GDM1 (cell line): ENCODE data around the gene TMEM80.

Experiments used
- DNase-seq: peaks from one replicate; lab custom pipeline; 2025; lab: John Stamatoyannopoulos, UW

Gene TMEM80

GRCh38 chr11:699753-700152 lies 4.1 kb downstream of the TMEM80 start:
- no peak for DNase-seq

DNA sequence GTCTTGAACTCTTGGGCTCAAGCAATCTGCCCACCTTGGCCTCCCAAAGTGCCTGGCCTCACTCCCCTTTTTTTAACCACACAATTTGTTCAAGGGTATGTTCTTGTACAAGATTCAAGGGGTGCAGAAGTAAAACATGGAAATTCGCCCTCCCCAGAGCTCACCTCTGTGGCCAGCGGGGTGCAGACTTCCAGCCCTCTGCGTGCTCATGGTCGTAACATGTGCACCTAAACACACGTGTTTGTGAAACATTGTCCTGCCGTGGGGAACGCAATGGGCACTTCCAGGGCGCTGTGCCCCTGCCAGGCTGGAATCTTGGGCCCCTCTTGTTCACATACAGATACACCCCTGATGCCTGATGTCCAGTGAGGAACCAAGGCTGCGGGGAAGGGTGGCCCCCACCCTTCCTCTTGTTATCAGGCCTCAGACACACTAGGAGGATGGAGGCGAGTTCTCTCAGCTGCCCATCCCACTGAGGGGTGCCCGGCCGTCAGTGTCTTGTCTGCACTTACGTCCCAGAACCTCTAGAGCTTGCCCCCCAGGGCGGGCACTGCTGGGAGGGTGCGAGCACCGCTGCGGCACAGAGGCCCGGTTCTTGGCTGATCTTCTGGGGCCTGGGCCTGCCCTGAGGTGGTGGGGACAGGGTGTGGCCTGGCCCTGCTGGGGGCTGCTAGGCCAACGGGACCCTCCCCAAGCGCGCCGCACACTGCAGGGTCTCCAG lies 6.3 kb downstream of the TMEM80 start:
- no peak for DNase-seq

DNA sequence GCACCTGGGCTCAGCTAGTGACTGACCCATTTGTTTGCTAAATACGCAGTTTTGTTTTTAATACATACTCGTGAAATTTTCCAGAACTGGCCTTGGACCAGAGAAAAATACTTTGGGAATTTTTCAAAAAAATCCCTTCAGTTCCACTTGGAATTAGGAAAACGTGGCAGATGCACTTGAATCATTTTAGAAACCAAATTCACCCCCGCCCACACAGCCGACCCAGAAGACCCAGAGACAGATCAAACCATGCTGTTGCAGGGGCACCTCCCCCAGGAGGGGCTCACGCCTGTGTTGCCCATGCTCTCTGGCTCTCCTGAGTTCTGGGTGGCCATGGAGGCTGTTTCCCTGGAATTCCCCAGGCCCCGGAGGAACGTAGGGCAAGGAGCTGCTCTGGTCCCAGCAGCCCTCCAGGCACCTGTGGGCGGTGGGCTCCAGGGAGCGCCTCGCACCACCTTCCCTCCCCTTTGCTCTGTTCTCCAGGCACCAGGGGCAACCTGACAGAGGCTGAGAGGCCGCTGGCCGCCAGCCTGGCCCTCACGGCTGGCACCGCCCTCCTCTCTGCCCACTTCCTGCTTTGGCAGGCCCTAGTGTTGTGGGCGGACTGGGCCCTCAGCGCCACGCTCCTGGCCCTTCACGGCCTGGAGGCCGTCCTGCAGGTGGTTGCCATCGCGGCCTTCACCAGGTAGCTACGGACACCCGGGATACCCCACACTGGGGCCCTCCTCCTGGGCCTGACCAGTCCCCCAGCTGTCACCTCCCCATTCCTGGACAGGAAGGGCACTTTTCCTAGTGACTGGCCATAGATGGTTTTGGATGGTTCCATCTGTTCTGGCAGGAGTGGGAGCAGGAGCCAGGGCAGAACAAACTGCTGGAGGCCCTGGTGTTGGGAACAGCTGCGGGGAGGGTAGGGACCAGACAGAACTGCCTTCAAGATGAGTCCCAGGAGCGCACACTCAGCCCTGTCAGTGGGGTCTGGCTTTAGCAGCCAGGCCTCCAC lies 7.1 kb downstream of the TMEM80 start:
- DNase-seq: no peak

DNA sequence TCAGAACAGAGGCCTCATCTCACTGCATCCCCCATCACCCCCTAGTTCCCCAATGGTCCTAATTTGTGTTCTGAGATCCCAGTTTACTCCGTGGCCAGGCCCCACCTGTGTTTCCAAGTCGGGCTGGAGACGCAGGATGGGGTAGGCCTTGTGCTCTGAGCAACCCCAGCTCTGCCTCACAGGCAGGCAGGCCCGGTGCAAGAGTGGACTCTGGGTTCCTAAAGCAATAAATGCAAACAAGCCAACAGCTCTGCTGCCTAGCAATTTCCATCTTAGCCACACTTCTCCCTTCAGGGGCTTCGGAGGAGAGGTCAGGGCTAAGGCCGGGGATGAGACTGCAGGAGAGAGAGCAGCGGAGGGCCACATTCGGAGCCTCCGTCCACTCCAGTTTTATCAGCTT lies 7.9 kb downstream of the TMEM80 start:
- DNase-seq: no peak

- no peak for DNase-seq
These were observed 8.6 kb downstream of the TMEM80 start for GRCh38 chr11:704228-704674.

- DNase-seq: no peak
These were observed 9.4 kb downstream of the TMEM80 start for GRCh38 chr11:704781-705645.

- no peak for DNase-seq
These were observed 10.2 kb downstream of the TMEM80 start, which contains the start of gene EPS8L2 for GRCh38 chr11:705646-706438. Gene EPS8L2 (plus strand): TSS chr11:706231. CDS start chr11:709408, 3,177 bp downstream.

DNA sequence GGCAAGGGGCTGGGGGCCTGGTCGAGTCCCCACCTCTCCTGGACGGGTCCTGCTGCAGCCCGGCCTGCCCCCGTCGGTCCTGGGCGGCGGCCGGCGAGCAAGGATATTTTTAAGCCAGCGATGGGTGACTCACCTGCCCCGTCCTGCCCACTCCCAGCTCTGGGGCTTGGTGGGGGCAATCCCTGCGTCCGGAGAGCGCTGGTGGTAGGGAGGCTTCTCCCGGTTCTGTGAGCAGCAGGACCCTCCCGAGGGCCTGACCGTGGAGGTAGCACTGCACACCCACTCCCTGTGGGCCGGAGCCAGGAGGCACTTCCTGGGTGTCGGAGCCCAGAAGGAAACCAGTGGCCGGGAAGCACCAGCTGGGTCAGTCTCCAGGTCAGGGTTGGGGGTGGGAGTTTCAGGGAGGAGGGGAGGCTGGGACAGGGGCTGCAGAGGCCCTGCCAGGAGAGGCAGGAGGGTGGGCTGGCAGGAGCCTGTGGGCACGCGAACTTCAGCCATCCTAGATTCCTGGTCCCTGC lies 10.9 kb downstream of the TMEM80 start:
- no peak for DNase-seq

DNA sequence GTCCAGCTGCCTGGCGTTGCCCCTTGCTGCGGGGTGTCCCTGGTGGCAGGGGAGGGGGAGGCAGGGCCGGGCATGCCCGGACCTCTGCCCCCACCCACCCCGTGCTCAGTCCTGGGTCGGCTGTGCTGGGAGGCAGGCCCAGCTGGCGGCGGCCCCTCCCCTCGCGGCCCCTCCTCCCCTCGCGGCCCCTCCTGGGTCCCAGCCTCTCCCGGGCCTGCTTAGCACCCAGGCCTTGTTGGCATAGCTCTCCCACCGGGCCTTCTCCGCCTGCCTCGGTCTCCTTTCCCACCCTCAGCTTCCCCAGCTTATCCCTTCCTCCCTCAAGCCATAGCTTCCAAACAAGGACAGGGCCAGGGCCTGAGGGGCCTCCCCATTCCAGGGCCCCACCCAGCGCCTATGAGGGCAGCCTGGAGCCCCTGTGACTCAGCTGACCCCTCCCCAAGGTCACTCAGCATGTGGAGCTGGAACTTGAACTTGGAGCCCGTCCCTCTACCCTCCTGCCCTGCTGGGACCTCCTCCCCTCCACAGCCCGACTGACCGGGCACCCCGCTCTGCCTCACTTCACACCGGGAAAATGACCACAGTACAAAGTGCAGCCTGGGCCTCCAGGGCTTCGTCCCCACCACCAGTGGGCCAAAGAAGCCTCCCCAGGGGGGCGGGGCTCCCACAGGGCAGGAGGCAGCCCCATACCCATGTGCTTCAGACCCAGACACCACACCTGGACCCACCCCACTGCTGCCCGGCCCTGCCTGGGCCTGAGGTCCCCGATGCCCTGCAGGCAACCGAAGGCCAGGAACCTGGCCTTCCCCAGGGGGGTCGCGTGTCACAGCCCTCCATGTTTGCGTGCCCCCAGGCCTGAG lies 11.6 kb downstream of the TMEM80 start:
- no peak for DNase-seq

GRCh38 chr11:707817-708420 lies 12.3 kb downstream of the TMEM80 start:
- no peak for DNase-seq

- no peak for DNase-seq
These were observed 12.9 kb downstream of the TMEM80 start for GRCh38 chr11:708511-708910.

DNA sequence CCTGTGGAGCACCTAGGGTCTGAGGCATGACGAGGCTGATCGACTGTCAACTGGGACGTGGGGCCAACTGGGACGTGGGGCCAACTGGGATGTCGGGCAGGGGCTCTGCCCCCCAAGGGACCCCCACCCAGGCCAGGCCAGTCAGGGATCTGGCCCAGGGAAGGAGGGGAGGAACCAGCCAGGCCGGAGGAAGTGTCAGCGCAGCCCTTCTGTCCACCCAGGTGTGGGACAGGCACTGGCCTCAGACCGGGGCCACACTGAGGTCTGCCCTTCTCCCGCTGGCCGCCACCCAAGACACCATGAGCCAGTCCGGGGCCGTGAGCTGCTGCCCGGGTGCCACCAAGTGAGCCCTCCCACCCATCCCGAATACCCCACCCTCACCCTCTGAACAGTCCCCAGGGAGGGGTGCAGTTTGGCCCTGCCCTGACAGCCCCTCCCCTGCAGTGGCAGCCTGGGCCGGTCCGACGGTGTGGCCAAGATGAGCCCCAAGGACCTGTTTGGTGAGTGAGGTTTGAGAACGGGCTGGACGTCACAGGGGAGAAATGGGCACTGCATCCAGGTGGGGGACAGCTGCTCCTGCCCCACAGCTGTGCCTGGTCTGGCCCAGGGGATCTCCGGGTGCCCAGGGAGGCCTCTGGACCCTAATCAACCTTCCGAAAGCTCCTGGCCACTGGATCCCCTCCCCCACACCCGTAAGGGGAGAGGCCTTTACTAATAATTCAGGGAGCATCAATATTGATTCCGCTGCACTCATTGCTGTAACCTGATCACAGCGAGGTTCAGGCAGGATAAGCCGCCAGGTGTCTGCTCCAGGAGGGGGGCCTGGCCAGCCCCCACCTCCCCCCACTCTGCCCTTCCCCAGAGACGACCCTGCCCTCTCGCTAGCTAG lies 13.7 kb downstream of the TMEM80 start:
- DNase-seq: no peak

DNA sequence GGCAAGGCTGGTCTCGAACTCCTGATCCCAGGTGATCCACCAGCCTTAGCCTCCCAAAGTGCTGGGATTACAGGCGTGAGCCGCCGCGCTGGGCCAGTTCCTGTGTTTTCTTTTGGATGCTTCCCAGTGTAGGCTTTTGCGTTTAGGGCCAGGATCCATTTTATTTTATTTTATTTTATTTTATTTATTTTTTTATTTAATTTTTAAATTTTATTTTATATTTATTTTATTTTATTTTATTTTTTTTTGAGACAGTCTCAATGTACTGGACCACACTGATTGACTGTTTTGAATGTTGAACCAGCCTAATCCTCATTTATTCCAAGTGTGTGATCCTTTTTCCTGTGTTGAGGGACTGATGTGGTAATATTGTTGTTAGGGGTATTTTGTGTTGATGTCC lies 18.8 kb downstream of the TMEM80 start:
- DNase-seq: no peak

- DNase-seq: no peak
These were observed 23.8 kb downstream of the TMEM80 start for GRCh38 chr11:719214-720016.

DNA sequence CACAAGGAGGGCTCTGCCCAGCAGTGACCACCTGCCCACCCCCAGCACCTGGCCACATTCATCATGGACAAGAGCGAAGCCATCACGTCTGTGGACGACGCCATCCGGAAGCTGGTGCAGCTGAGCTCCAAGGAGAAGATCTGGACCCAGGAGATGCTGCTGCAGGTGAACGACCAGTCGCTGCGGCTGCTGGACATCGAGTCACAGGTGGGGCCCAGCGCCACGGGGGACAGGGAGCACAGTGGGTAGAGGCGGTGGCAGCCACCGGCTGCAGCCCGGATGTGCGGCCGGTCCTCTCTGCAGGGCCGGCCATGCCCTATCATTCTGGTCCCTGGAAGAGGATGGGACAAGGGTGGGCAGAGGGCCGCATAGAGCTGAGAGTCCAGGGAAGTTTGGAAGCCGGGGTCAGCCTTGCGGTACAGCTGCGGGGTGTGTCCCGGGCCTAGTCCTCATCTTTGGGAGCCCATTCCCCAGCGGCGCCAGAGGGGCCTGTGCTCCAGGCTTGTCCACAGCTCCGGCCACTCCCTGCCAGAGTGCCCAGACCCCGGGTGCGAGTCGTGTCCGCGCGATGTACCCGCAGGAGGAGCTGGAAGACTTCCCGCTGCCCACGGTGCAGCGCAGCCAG lies 24.5 kb downstream of the TMEM80 start:
- no peak for DNase-seq

GRCh38 chr11:720642-721246 lies 25.1 kb downstream of the TMEM80 start:
- no peak for DNase-seq
